Neural progenitor cell (in vitro differentiated cells): ENCODE measurements around the gene PYCARD.

ENCODE experiments used
- EZH2 ChIP-seq: fragments of 200-600 bp; sonication (generic); IDR thresholded peaks from 2 replicates; pipeline ENCODE4 v1.6.1; 2017; ENCODE audit warnings: antibody characterized with exemption, mild to moderate bottlenecking, moderate library complexity
- EZH2phosphoT487 ChIP-seq: fragments of 200-600 bp; sonication (generic); IDR thresholded peaks from 2 replicates; pipeline ENCODE4 v1.6.1; 2017; ENCODE audit warnings: antibody characterized with exemption
- TF ChIP-seq, protein P1 (sequence below): fragments of 200-600 bp; sonication (generic); IDR thresholded peaks from 2 replicates; pipeline ENCODE4 v1.5.1; 2017; ENCODE audit warnings: antibody characterized with exemption, mild to moderate bottlenecking

DNA sequence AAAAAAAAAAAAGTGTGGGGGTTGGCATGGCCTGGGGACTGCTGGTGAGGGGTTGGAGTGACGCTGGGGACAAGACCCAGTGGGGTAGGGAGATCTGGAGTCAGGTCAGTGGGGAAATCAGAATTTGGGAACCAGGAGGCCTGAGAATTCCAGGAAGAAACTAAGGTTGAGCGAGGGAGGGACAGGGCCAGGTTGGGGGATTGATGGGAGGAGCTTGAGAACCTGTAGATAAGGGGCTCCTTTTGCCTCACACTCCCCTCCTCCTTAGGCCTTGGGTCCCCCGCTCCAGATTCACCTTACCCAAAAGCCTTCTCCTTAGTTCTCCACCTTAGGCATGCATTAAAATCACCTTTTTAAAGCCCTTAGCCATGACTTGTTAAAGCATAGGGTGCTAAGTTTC is 22.6 kb upstream of the PYCARD start:
- TF ChIP-seq, protein P1, sequence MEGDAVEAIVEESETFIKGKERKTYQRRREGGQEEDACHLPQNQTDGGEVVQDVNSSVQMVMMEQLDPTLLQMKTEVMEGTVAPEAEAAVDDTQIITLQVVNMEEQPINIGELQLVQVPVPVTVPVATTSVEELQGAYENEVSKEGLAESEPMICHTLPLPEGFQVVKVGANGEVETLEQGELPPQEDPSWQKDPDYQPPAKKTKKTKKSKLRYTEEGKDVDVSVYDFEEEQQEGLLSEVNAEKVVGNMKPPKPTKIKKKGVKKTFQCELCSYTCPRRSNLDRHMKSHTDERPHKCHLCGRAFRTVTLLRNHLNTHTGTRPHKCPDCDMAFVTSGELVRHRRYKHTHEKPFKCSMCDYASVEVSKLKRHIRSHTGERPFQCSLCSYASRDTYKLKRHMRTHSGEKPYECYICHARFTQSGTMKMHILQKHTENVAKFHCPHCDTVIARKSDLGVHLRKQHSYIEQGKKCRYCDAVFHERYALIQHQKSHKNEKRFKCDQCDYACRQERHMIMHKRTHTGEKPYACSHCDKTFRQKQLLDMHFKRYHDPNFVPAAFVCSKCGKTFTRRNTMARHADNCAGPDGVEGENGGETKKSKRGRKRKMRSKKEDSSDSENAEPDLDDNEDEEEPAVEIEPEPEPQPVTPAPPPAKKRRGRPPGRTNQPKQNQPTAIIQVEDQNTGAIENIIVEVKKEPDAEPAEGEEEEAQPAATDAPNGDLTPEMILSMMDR = no peak
- TF ChIP-seq EZH2phosphoT487 (no peak), EZH2 (no peak)
